Nucleus accumbens (tissue), 56 donors: ENCODE measurements around the gene MDN1.
"Not testable (repeated sequence)": the region's sequence is repeated elsewhere in the genome, so short reads cannot be mapped to it uniquely, and the experiment has no call there.

ENCODE experiments used
- DNase-seq, 56 donors: peaks; one replicate each; lab custom pipeline; 2025; lab: John Stamatoyannopoulos, UW

MDN1 gene

GRCh38 chr6:89661559-89661958 is 158.0 kb downstream of the MDN1 start:
- DNase-seq: no peak

- no peak for DNase-seq
Observed at GRCh38 chr6:89660981-89661380, 158.6 kb downstream of the MDN1 start.

- no peak for DNase-seq
Observed at GRCh38 chr6:89657445-89658158, 162.0 kb downstream of the MDN1 start.

- no peak for DNase-seq
Observed at GRCh38 chr6:89655122-89655521, 164.5 kb downstream of the MDN1 start.

GRCh38 chr6:89650579-89650978 is 169.0 kb downstream of the MDN1 start:
- DNase-seq: no peak

- DNase-seq: no peak
Observed at GRCh38 chr6:89649682-89650081, 169.9 kb downstream of the MDN1 start.

- no peak for DNase-seq
Observed at GRCh38 chr6:89644864-89645263, 174.7 kb downstream of the MDN1 start.

- DNase-seq: peak in 14 of 56 donors; percentile 3 to 19 (median 7)
Observed at GRCh38 chr6:89643406-89643805, 176.2 kb downstream of the MDN1 start.

- DNase-seq: peak in 1 of 56 donors; percentile 3
Observed at GRCh38 chr6:89642956-89643355, 176.6 kb downstream of the MDN1 start.

GRCh38 chr6:89641581-89641980 is 178.0 kb downstream of the MDN1 start:
- DNase-seq: not testable (repeated sequence)

GRCh38 chr6:89640804-89641203 is 178.8 kb downstream of the MDN1 start:
- no peak for DNase-seq

GRCh38 chr6:89638320-89639195 is 181.0 kb downstream of the MDN1 start, which contains the start of gene LYRM2:
LYRM2 (minus strand) TSS chr6:89638747; CDS start chr6:89638716, 31 bp downstream.
- peak; percentile 42 to 99 (median 94) for DNase-seq

- no peak for DNase-seq
Observed at GRCh38 chr6:89637960-89638319, 181.7 kb downstream of the MDN1 start.

GRCh38 chr6:89636412-89636811 is 183.2 kb downstream of the MDN1 start:
- not testable (repeated sequence) for DNase-seq

GRCh38 chr6:89630488-89630887 is 189.1 kb downstream of the MDN1 start:
- DNase-seq: peak in 15 of 56 donors; percentile 2 to 45 (median 17)

GRCh38 chr6:89623749-89624148 is 195.8 kb downstream of the MDN1 start:
- no peak for DNase-seq

GRCh38 chr6:89619567-89619966 is 200.0 kb downstream of the MDN1 start:
- no peak for DNase-seq

GRCh38 chr6:89618026-89618425 is 201.6 kb downstream of the MDN1 start:
- DNase-seq: no peak

GRCh38 chr6:89616531-89616930 is 203.1 kb downstream of the MDN1 start:
- DNase-seq: no peak

- no peak for DNase-seq
Observed at GRCh38 chr6:89615882-89616281, 203.7 kb downstream of the MDN1 start.

GRCh38 chr6:89613790-89614189 is 205.8 kb downstream of the MDN1 start:
- no peak for DNase-seq

- no peak for DNase-seq
Observed at GRCh38 chr6:89612121-89612520, 207.5 kb downstream of the MDN1 start.
